Neural cell (in vitro differentiated cells): ENCODE measurements around the gene MAP2K1. TPM values are rescaled to one million over a fixed set of nuclear protein-coding genes. Genes with fewer than 3 reads are reported as not detected.
"Not testable (repeated sequence)": the region's sequence is repeated elsewhere in the genome, so short reads cannot be mapped to it uniquely, and the experiment has no call there.

Source experiments
- H2AFZ ChIP-seq: fragments of 200-600, 300-800 bp; sonication (generic), shearing (Covaris generic); 2 replicates; pipeline ENCODE4 v1.6.0; 2014; ENCODE audit warnings: low read depth, mild to moderate bottlenecking, antibody characterized with exemption, low read length, moderate library complexity
- H3F3A ChIP-seq: fragments of 200-600 bp; shearing (Covaris generic); 2 replicates; pipeline ENCODE4 v1.6.1; 2016; ENCODE audit warnings: mild to moderate bottlenecking, moderate library complexity, mixed read lengths, antibody characterized with exemption, low read length; ENCODE audit not compliant: insufficient read depth, poor library complexity, severe bottlenecking
- H3K27ac ChIP-seq: fragments of 200-600, 300-800 bp; sonication (generic), shearing (Covaris generic); 2 replicates; pipeline ENCODE4 v1.5.1; 2014; ENCODE audit warnings: mild to moderate bottlenecking, low read length, moderate library complexity
- H3K27me3 ChIP-seq: fragments of 300-800, 200-600 bp; sonication (generic), shearing (Covaris generic); 2 replicates; pipeline ENCODE4 v1.6.0; 2014; ENCODE audit warnings: mild to moderate bottlenecking, low read depth, low read length, moderate library complexity; ENCODE audit not compliant: insufficient read depth
- H3K36me3 ChIP-seq: fragments of 300-800, 200-600 bp; sonication (generic), shearing (Covaris generic); 2 replicates; pipeline ENCODE4 v1.5.1; 2014; ENCODE audit warnings: mild to moderate bottlenecking, antibody characterized with exemption, low read length, moderate library complexity; ENCODE audit not compliant: insufficient read depth
- H3K4me2 ChIP-seq: fragments of 300-800, 200-600 bp; sonication (generic), shearing (Covaris generic); 2 replicates; pipeline ENCODE4 v1.6.0; 2014; ENCODE audit warnings: mild to moderate bottlenecking, low read length
- H3K4me3 ChIP-seq: fragments of 300-800, 200-600 bp; sonication (generic), shearing (Covaris generic); 2 replicates; pipeline ENCODE4 v1.5.1; 2014; ENCODE audit warnings: mild to moderate bottlenecking, low read length, moderate library complexity
- H3K79me2 ChIP-seq: fragments of 200-600 bp; shearing (Covaris generic); replicated peaks from 2 replicates; pipeline ENCODE4 v1.6.0; 2014; ENCODE audit warnings: mild to moderate bottlenecking, low read length, moderate library complexity; ENCODE audit not compliant: insufficient read depth
- H3K9ac ChIP-seq: fragments of 300-800, 200-600 bp; sonication (generic), shearing (Covaris generic); 2 replicates; pipeline ENCODE4 v1.6.1; 2016; ENCODE audit warnings: mild to moderate bottlenecking, low read length, mixed read lengths
- H3K9me2 ChIP-seq: fragments of 200-600 bp; shearing (Covaris generic); 2 replicates; pipeline ENCODE4 v1.6.1; 2016; ENCODE audit warnings: mild to moderate bottlenecking, low read length, mixed read lengths; ENCODE audit not compliant: insufficient read depth
- H3K9me3 ChIP-seq: fragments of 200-600, 300-800 bp; sonication (generic), shearing (Covaris generic); 2 replicates; pipeline ENCODE4 v1.6.1; 2016; ENCODE audit warnings: mild to moderate bottlenecking, mixed run types, low read length, moderate library complexity, mixed read lengths
- H4K20me1 ChIP-seq: fragments of 200-600 bp; shearing (Covaris generic); 2 replicates; pipeline ENCODE4 v1.6.1; 2016; ENCODE audit warnings: mild to moderate bottlenecking, mixed run types; ENCODE audit not compliant: insufficient read depth
- EP300 ChIP-seq: fragments of 450-650 bp; conservative IDR thresholded peaks from 2 replicates; pipeline ENCODE4 v1.6.1; 2014; ENCODE audit warnings: antibody characterized with exemption, mild to moderate bottlenecking, moderate library complexity; ENCODE audit not compliant: poor library complexity, severe bottlenecking
- EZH2 ChIP-seq: fragments of 200-600, 300-800 bp; shearing (Covaris generic), sonication (generic); IDR thresholded peaks from 2 replicates; pipeline ENCODE4 v1.6.1; 2014; ENCODE audit warnings: antibody characterized with exemption, low read length, borderline replicate concordance, mild to moderate bottlenecking; ENCODE audit not compliant: insufficient read depth, poor library complexity, severe bottlenecking
- MXI1 ChIP-seq: fragments of 450-650 bp; conservative IDR thresholded peaks from 2 replicates; pipeline ENCODE4 v1.6.1; 2014; ENCODE audit warnings: antibody characterized with exemption, mild to moderate bottlenecking; ENCODE audit not compliant: poor library complexity, severe bottlenecking
- POLR2AphosphoS5 ChIP-seq: IDR thresholded peaks from 2 replicates; pipeline ENCODE4 v1.6.1; 2012
- RAD21 ChIP-seq: fragments of 450-650 bp; conservative IDR thresholded peaks from 2 replicates; pipeline ENCODE4 v1.6.1; 2014; ENCODE audit warnings: antibody characterized with exemption, mild to moderate bottlenecking, moderate library complexity
- REST ChIP-seq: IDR thresholded peaks from 2 replicates; pipeline ENCODE4 v1.6.1; 2012; ENCODE audit warnings: borderline replicate concordance
- SMC3 ChIP-seq: fragments of 450-650 bp; conservative IDR thresholded peaks from 2 replicates; pipeline ENCODE4 v1.6.1; 2014; ENCODE audit warnings: antibody characterized with exemption, mild to moderate bottlenecking, moderate library complexity; ENCODE audit not compliant: poor library complexity
- TAF1 ChIP-seq: IDR thresholded peaks from 2 replicates; pipeline ENCODE4 v1.6.1; 2012; ENCODE audit warnings: low read depth
- polyA plus RNA-seq: library from polyadenylated mRNA; depleted of rRNA; stranded (reverse); fragments of >200 nt; gene quantifications from 2 replicates; pipeline ENCODE4 v1.2.3, GENCODE V29; 2014
- TF ChIP-seq, protein P1 (sequence below): fragments of 450-650 bp; IDR thresholded peaks from 2 replicates; pipeline ENCODE4 v1.5.1; 2014; ENCODE audit warnings: antibody characterized with exemption, mild to moderate bottlenecking, moderate library complexity; ENCODE audit not compliant: poor library complexity, severe bottlenecking

The MAP2K1 gene
- polyA plus RNA-seq, 1 donor from 2014 or later = 24.7 TPM

GRCh38 chr15:66467162-66468040 is 80.7 kb downstream of the MAP2K1 start:
- not testable (repeated sequence) for H3K79me2 ChIP-seq, H3K9me2 ChIP-seq, H4K20me1 ChIP-seq, H3K27me3 ChIP-seq, H3K9ac ChIP-seq, H3K4me2 ChIP-seq, H3K9me3 ChIP-seq, H3F3A ChIP-seq, H3K27ac ChIP-seq, H3K4me3 ChIP-seq, H2AFZ ChIP-seq, H3K36me3 ChIP-seq

DNA sequence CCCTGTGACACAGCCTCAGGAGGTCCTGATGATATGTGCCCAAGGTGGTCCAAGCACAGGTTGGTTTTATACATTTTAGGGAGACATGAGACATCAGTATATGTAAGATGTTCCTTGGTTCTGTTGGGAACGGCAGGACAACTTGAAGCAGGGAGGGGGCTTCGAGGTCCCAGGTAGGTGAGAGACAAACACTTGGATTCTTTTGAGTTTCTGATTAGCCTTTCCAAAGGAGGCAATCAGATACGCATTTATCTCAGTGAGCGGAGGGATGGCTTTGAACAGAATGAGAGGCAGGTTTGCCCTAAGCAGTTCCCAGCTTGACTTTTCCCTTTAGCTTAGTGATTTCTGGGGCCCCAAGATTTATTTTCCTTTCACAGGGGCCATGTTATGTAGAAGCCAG is 84.1 kb downstream of the MAP2K1 start:
- H2AFZ ChIP-seq, H3K79me2 ChIP-seq, H3K9me2 ChIP-seq, H4K20me1 ChIP-seq, H3K27ac ChIP-seq, H3K4me2 ChIP-seq, H3K9ac ChIP-seq, H3K27me3 ChIP-seq, H3K4me3 ChIP-seq, H3K36me3 ChIP-seq, H3F3A ChIP-seq, H3K9me3 ChIP-seq: not testable (repeated sequence)

DNA sequence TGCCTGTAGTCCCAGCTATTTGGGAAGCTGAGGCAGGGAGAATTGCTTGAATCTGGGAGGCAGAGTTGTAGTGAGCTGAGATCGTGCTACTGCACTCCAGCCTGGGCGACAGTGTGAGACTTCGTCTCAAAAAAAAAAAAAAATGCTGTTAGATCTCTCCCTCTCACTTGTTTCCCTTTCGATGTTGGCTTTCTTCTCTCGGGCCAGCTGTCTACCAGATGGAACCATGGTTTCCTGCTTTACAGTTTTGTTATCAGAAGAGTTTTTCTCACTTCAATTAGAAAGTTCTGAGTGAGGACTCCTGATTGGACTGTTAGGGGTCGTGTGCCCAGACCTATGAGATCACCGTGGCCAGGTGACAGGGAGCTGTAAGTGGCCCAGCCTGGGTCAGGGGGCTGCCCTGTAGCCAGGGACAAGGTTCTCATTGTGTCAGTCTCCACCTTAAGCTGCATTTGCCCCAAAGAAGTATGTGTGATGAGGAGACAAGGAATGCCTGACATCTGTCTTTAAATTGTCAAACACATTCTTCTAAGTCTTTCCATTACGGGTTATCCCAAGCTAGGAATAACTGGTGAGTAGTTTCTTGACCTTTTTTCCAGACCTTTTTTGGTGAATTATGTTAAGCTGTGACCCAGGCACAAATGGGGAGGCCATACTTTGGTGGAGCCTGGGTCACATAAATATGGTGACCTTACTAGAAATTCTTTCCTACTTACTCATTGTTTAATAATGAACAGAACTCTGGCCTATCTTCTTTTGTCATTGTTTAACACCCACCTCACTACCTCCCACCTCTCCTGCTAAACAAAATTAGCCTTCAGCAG is 85.7 kb downstream of the MAP2K1 start:
- Histone ChIP-seq H3F3A (no peaks in the 10 kb centered on the region), H3K27ac (no peak overlapping the region), H3K4me2 (no peak overlapping the region), H3K9me3 (no peaks in the 10 kb centered on the region), H2AFZ (no peak overlapping the region), H3K4me3 (no peak overlapping the region), H3K79me2 (no peaks in the 10 kb centered on the region), H3K27me3 (no peaks in the 10 kb centered on the region), H3K36me3 (no peaks in the 10 kb centered on the region), H4K20me1 (no peaks in the 10 kb centered on the region), H3K9ac (no peak overlapping the region), H3K9me2 (no peaks in the 10 kb centered on the region)
- TF ChIP-seq POLR2AphosphoS5 (no peak), TAF1 (no peak), MXI1 (no peak), RAD21 (no peak), EZH2 (no peak), SMC3 (no peak), EP300 (no peak), REST (no peak)
- TF ChIP-seq, protein P1, sequence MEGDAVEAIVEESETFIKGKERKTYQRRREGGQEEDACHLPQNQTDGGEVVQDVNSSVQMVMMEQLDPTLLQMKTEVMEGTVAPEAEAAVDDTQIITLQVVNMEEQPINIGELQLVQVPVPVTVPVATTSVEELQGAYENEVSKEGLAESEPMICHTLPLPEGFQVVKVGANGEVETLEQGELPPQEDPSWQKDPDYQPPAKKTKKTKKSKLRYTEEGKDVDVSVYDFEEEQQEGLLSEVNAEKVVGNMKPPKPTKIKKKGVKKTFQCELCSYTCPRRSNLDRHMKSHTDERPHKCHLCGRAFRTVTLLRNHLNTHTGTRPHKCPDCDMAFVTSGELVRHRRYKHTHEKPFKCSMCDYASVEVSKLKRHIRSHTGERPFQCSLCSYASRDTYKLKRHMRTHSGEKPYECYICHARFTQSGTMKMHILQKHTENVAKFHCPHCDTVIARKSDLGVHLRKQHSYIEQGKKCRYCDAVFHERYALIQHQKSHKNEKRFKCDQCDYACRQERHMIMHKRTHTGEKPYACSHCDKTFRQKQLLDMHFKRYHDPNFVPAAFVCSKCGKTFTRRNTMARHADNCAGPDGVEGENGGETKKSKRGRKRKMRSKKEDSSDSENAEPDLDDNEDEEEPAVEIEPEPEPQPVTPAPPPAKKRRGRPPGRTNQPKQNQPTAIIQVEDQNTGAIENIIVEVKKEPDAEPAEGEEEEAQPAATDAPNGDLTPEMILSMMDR = no peak
